Ecto neural progenitor cell (in vitro differentiated cells): ENCODE measurements around the gene C1QTNF12.

Experiments used
- DNase-seq: peaks from one replicate; pipeline ENCODE4 v3.0.0-alpha.2; 2018; ENCODE audit warnings: low spot score

Gene C1QTNF12

GRCh38 chr1:1281533-1282321 is 35.2 kb upstream of the C1QTNF12 start:
- DNase-seq: no peak

- DNase-seq: no peak
These were observed 34.4 kb upstream of the C1QTNF12 start for GRCh38 chr1:1280782-1281481.

- DNase-seq: no peak
These were observed 32.5 kb upstream of the C1QTNF12 start for GRCh38 chr1:1279028-1279427.

- DNase-seq: no peak
These were observed 32.1 kb upstream of the C1QTNF12 start for GRCh38 chr1:1278620-1279019.

DNA sequence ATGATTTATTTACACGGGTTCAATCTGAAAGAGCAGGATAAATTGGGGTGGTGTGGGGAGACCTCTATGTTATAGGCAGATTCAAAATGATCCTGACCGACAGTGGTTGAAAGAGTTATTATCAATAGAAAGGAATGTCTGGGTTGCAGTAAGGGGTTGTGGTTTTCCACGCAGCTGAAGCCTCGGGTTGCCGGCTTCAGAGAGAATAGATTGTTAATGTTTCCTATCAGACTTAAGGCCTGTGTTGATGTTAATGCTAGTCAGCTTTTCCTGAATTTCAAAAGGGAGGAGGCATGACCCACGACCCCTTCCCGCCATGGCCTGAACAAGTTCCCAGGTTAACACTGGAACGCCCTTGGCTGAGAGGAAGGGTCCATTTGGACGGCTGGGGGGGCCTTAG is 29.3 kb upstream of the C1QTNF12 start:
- no peak for DNase-seq

GRCh38 chr1:1274931-1275431 is 28.5 kb upstream of the C1QTNF12 start:
- DNase-seq: no peak

GRCh38 chr1:1274299-1274930 is 27.9 kb upstream of the C1QTNF12 start:
- DNase-seq: no peak

GRCh38 chr1:1273512-1274298 is 27.2 kb upstream of the C1QTNF12 start, which contains the start of gene UBE2J2:
Gene UBE2J2 (minus strand): TSS chr1:1273854. CDS start chr1:1267992, 5,862 bp downstream.
- DNase-seq: peak; percentile 97

- DNase-seq: no peak
These were observed 26.6 kb upstream of the C1QTNF12 start for GRCh38 chr1:1273209-1273511.

DNA sequence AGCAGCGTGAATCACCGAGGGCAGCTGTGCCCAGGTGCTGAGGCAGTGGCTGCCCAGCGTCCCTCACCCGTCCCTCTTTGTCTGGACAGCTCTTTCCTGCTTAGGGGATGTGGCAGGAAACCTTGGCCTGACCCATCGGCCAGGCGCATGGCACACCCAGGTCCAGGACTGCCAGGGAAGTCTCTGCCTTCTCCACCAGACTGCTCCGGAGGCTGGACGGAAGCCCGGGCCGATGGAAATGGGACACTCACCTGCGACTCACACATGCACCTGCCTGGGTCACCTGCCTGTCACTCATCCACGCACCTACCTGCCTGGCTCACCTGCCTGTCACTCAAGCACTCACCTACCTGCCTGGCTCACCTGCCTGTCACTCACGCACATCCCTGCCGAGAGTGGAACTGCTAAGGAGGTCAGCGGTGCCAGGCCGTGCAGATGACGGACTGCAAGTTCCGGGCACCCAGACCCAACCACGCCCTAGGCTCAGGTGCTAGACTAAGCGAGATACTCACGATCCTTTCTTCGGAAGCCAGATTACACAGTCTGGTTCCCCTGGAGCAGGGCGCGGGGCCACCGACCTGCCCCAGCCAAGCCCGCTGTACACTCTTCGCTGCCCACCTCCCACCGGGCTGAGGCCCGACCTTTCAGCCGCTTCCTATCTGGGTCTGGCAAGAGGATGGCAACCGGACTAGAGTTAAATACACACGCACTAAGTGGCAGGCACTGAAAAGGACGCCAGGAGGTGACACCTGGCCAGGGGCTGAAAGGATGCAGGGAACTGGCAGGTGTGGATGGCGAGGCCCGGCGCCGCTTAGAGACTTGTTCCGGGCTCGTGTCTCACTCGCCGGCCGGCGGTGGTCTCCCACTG is 26.1 kb upstream of the C1QTNF12 start:
- DNase-seq: no peak

- DNase-seq: no peak
These were observed 24.3 kb upstream of the C1QTNF12 start for GRCh38 chr1:1270813-1271212.

DNA sequence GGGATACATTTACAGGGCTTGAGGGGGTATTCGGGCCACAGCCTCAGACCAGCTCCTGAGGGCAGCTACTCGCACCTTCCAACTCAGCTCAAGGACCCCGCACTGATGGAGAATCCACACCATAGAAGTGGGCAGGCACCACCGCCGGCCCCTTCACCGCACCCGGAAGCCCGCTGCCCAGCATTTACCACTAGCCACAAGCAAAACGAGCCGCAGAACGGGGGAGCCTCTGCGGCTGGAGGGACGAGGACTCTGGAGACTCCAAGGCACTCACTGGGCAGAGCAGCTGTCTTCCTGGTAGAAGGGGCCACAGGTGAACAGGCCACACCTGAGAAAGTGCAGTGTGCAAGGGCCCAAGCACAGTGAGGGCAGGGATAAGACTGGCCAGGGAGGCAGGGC is 21.8 kb upstream of the C1QTNF12 start:
- DNase-seq: no peak

DNA sequence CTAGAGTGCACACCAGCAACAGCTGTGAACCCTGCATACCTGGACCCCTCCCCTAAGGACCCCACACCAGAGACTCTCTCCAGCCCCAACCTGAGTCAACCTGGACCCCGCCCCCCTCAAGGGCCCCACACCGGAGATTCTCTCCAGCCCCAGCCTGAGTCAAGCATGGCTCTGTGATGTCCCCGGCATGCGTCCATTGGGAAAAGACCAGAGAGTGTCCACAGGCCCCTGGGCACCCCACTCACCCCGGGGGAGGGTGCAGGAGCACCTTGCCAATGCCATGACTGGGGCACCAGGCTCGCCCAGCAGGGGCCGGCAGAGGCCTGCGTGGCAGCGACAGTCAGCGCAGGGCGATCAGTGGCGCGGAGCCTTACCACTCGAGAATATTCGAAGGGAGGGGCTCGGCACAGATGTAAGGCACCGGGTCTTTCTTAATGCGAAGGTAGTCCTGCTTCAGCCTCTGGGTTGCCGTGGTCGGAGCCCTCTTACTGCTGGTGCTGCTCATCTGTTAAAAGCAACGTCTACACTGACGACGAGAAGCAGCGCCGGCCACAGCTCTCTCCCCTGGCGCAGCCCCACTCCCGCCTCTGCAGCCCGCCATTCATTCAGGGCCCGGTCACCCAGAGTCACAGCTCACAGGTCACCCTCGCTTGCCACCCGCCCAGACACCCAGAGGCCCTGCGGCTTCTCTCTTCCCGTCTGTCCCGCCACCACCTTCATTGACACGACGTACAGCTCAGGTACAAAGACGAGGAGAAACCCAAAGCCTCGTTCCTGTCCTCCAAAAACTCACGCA is 21.2 kb upstream of the C1QTNF12 start:
- no peak for DNase-seq

GRCh38 chr1:1264868-1265272 is 18.3 kb upstream of the C1QTNF12 start:
- DNase-seq: no peak

- no peak for DNase-seq
These were observed 17.5 kb upstream of the C1QTNF12 start for GRCh38 chr1:1264026-1264425.

GRCh38 chr1:1262758-1263157 is 16.2 kb upstream of the C1QTNF12 start:
- DNase-seq: no peak

DNA sequence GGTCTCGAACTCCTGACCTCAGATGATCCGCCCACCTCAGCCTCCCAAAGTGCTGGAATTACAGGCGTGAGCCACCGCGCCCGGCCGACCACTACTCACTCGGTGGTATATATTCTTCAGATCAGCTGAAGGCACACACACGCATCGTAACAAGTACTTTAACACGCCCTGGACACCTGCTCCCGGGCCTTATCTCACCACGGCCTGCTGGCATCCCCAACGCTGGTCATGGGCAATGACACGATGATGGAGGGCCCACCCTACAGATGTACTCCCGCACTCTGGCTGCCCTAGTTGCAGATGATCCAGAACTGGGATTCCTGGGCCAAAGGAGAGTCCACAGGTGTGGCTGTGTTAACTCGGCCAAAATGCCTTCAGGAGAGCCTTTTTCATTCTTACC is 15.5 kb upstream of the C1QTNF12 start:
- no peak for DNase-seq

DNA sequence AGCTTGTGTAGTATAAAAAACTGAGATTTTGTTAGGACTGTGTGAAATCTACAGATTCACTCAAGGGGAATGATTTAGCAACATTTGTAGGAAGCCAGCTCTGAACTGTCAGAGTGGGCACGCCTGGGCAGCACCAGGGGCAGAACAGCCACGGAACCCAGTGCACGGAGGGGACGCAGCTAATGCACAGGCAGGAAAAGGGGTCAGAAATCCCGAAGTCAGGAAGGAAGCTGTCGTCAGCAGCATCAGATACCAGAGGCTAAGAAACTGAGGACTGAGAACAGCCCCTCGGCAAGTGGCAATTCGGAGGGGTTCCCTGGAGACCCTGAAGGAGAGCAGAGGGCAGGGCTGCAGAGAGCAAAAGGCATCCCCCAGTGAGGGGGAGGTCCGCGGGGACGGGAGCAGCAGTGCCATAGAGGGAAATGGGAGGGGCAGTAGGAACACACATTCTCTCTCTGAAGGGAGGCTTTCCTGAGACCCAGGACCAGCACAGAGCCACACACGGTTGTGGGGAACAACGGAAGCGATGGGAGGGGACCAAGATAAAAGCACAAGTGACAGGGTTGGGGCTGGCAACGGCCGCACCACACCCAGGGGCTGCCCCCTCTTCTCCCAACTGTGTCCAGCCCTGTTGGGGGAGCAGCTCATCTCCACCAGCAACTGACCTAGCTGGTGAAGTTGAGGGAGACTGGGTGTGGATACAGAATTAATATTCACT is 14.5 kb upstream of the C1QTNF12 start:
- DNase-seq: no peak

GRCh38 chr1:1259951-1260600 is 13.6 kb upstream of the C1QTNF12 start:
- no peak for DNase-seq
